NCI-H1105 (cell line): Measurements from ENCODE around the gene NOX5.

Experiments
- DNase-seq: peaks from one replicate; lab custom pipeline; 2025; lab: John Stamatoyannopoulos, UW

The NOX5 gene

GRCh38 chr15:69081310-69082004 lies 67.0 kb downstream of the NOX5 start:
- no peak for DNase-seq

DNA sequence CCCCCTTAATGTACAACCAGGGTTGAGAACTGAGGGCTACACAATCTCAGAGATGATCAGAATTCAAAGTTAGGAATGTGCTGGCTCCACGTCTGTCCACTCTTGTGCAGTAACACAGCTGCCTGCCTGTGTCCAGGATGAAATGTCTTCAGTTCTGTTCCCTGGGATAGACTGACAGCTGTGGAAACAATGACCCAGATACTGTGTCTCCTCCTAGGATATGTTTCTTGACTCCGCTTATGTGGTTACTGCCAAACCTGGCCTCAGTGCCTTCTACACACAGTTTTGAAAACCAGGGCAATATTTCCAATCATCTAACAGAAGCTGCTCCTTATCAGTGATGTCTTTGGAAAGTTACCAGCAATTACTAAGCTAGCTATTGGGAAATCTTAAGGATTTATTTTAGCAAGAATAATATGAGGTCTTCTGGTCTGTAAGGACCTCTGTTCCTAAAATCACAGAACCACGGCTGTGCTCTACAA lies 67.6 kb downstream of the NOX5 start:
- DNase-seq, result no peak

GRCh38 chr15:69082554-69082953 lies 68.1 kb downstream of the NOX5 start:
- DNase-seq, result no peak

GRCh38 chr15:69084404-69085030 lies 70.0 kb downstream of the NOX5 start:
- no peak for DNase-seq

DNA sequence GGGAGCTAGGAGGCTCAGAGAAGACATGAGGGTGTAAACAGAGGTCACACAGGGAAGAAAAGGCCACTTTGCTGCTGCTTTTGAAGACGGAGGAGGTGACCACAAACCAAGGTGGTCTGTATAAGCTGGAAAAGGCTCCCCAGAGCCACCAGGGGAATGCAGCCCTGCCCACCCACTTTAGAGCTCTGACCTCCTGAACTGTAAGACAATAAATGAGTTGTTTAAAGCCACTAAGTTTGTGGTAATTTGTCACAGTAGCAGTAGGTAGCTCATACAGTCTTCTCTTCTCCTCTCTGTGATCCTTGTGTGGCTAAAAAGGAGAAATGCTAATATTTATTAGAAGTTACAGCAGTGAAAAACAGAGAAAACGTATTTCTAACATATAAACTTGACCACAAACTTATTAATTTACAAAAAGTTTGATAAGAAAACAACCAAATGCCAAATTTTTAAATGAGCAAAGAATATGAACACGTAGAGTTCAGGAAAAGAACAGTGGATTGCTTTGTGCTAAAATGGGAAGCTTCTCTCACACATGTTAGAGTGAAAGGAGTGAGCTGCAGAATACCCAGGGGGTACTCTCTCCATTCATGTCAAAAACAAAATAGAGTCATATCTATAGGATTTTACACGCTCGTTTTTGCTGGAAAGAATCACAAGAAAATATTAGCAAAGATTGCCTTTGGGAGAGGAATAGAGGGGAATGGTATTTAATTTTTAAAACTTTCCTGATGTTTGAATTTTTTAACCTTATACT lies 71.0 kb downstream of the NOX5 start:
- DNase-seq, result no peak

- no peak for DNase-seq
Observed at GRCh38 chr15:69086427-69087204, 72.1 kb downstream of the NOX5 start.

DNA sequence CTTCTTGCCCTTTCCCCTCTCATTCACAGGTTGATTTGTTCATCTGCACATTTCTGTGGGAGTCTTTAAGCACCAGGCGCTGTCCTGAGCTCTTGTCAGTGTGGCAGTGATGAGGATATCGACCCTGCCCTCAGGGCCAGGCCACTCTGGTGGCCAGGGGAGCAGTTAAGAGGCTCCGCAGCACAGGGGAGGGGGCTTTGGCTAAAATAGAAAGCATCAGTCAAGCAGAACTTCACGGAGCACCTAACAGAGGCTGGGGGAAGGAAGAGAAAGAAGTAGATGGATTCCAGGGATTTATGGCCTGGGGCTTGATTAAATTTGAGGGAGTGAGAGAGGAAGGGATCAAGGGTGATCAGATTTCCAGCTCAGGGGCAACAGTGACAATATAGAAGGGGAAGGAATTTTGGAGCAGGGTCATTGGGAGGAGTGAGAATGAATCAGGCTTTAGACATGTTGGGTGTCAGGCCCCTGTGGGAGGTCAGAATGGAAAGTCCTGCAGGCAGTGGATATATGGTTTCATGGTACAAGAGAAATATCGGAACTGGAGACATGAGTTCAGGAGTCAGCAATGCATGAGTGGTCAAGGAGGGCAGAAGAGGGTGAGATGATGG lies 73.0 kb downstream of the NOX5 start:
- no peak for DNase-seq

DNA sequence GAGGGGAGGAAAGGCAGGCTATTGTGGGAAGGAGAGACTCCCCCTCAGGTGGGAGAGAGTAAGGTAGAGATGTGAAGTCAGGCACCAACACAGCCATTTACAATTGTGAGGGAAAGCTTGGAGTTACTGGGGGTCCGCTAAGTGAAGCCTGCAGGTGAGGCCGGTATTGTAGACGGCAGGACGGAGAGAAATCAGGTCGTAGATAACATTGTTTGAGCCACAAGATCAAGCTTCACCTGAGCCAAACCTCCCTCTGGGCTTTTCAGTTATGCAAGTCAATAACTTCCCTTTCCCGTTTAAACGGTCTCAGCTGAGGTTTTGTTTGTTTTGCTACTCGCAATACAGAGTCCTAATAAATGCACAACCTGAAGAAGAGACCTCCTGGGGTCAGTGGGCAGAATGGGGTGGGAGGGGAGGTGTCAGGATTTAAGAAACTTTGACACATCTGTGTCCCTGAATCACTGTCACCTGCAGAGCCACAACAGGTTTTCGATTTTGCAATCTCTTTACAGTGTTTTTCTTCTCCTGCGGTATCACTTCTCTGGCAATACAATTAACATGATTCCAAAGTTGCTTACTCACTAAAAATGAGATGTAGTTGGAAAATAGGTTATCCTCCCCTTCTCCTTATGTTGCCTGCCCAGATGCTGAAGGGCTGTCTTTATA lies 73.9 kb downstream of the NOX5 start:
- no peak for DNase-seq

GRCh38 chr15:69089258-69089657 lies 74.8 kb downstream of the NOX5 start:
- DNase-seq, result no peak

DNA sequence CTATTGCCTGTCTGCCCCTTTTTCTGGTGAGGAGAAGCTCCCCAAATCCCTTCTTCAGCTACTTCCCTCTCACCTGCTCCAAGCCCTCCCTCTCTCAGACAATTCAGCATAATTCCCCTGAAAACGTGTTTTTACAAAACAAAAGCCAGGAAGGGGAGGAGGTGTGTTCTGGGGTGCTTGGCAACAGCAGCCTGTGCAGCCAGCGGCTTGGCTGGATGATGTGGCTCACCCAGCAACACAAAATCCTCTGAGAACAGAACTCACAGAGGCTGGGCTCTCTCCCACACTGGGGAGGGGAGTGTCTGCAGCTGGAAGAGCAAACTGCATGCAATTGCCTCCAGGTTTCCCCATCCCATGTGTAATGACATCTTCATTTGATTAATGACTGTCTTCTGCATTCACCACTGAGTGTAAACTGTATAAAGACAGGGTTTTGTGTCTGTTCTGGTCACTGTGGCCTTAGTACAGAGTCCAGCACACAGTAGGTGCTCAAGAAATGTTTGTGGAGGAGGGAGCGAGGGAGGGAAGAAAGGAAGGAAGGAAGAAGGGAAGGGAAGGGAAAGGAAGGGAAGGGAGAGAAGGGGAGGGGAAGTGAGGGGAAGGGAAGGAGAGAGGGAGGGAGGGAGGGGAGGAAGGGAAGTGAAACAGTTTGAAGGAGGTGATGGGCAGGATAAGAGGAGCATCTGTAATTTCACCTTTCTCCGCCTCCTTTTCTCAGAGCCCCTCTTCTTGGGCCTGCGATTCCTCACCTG lies 75.9 kb downstream of the NOX5 start:
- no peak for DNase-seq

GRCh38 chr15:69091654-69092053 lies 77.2 kb downstream of the NOX5 start:
- DNase-seq, result no peak

GRCh38 chr15:69092159-69092558 lies 77.7 kb downstream of the NOX5 start:
- no peak for DNase-seq

DNA sequence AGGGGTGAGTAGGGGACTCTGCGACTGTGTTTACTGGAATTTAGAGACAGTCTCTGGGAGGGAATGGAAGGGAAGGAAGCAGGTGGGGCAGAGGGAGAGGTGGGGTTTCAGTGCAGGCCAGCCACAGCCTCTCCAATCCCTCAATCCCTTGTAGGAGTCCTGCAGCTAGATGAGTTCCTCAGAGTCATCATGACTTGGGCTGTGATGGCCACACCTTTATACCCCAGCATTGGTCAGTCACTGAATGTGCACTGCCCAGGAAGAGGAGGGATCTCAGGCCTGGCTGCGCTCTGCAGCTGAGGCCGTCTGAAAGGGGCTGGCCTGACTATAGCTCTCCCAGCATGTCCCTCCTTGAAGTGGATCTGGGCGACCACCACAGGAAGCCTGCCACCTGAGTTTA lies 78.6 kb downstream of the NOX5 start:
- no peak for DNase-seq

DNA sequence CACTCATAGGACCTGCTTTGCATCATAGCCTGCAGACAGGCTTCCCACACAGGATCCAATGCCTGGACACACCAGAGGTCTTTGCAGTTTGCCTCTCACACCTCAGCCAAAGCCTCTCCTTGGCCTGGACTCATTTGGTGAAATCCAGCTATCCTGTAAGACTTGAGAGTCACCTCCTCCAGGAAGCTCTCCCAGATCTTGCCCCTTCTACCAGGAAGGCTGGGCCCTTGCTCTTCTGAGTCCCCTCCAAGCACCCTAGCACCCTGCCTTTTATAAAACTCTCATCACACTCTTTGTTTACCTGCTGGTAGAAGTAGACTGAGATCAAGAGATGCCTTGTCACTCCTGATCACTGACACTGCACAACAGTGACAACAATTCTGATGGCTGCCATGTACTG lies 79.1 kb downstream of the NOX5 start:
- DNase-seq, result no peak

DNA sequence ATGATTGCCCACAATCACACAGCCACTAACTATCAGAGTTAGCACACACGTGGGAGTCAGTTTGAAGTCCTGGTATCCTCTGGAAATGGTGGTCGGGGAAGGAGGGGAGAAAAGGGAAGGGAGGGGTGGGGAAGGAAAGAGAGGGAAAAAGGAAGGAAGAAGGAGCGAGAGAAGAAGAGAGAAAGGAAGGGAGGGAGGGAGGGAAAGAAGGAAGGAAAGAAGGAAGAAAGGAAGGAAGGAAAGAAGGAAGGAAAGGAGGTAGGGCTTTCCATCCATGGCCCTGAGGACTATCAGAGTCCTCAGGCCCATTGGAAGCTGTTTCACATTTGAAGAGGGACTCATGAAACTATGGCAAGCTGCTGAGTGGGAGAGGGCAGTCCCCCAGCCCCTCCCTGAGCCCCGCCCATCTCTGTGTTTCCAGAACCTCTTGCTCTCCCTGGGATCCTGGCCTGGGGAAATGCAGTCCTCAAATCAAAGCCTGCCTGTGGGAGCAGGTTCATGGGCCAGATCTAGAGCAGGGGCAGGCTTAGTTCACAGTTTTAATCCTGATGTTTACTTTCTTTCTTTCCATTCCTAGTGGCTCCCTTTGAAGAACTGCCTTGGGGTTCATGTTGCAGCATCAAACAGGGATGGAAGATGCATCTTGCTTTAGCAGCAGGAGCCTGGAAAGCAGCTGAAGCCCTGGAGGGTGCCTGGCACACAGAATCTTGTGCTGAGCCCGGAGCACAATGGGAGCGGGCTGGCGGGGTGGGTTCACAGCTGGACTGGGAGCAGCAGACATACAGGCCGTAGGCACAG lies 79.8 kb downstream of the NOX5 start:
- DNase-seq, result no peak

GRCh38 chr15:69095274-69095673 lies 80.8 kb downstream of the NOX5 start:
- no peak for DNase-seq

DNA sequence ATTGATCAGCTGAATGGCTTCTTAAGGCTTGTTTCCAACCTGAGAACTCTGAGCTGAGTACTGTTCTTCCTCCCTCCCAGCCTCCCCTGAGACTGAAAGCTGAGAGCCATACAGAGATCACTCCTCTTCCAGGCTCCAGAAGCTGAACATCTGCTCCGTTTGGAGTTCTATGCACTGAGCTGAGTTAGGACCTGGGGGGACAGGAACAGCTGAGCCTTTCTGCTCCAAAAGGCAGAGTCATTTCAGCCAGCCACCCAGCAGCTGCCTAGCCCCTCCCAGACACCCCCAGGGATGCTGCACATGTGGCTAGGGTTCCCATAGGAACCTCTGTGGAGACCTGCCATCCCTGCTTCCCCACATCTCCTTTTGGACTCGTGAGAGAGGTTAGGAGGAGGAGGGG lies 81.7 kb downstream of the NOX5 start:
- DNase-seq, result no peak

DNA sequence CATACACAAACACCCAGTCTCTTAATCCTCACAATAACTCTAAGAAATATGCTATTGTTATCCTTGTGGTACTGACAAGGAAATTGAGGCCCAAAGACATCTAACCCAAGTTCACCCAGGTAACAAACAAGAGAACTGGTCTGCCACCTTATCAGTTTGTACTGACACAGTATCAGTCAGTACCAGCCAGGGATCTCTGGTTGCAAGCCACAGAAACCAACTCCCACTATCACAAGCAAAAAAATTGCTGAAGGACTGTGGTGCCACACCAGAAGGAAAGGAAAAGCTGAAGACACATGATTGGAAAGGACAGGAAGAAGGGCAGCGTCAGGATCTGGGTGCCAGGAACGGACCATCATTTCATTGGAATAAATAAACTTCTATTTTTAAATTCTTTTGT lies 82.1 kb downstream of the NOX5 start:
- no peak for DNase-seq

- DNase-seq, result peak; percentile 80
Observed at GRCh38 chr15:69098771-69099170, 84.3 kb downstream of the NOX5 start.

- DNase-seq, result no peak
Observed at GRCh38 chr15:69099941-69100340, 85.4 kb downstream of the NOX5 start.
